ENCODE results near the gene SETDB1.

The SETDB1 gene

DNA sequence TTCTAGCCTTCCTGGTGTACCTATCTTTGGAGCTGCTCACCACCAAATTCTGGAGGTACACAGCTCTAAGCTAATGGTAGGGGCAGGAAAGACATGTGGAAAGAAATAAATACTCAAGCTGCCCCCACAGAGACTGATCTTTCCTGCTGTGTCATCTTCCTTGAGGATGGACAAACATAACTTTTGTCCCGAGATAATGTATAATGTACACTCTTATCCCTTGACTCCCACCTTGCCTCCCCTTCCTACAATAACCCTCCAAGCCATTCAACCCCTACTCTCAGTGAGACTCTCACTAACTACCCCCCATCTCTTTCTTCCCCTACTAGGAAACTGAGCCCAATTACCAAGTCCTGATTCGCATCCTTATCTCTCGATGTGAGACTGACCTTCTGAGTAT lies 68.1 kb downstream of the SETDB1 start:
- H3K9me2 ChIP-seq (replicated peaks; ENCODE audit: low read depth, low read length): no peaks in the 10 kb centered on the region
- no peaks in the 10 kb centered on the region for H3F3A ChIP-seq (ENCODE audit: low read depth)
- no peak overlapping the region for H2AFZ ChIP-seq (ENCODE audit: low read length)
- H3K79me2 ChIP-seq (ENCODE audit: insufficient read depth, low read length): no peaks in the 10 kb centered on the region
- no peak overlapping the region for H3K4me3 ChIP-seq (ENCODE audit: low read length, poor library complexity, severe bottlenecking)
- H3K36me3 ChIP-seq (ENCODE audit: insufficient read depth, low read length): no peaks in the 10 kb centered on the region
- no peak overlapping the region for H3K4me2 ChIP-seq (ENCODE audit: low read depth, low read length, poor library complexity, severe bottlenecking)
- no peak overlapping the region for H3K9ac ChIP-seq (ENCODE audit: low read depth, low read length, poor library complexity, severe bottlenecking)
- no peaks in the 10 kb centered on the region for H3K4me1 ChIP-seq (ENCODE audit: insufficient read depth, low read length, poor library complexity, severe bottlenecking)
- TF ChIP-seq EZH2phosphoT487 (IDR thresholded peaks at IDR 0.05; ENCODE audit: borderline replicate concordance): no peak
- TF ChIP-seq, protein P1, sequence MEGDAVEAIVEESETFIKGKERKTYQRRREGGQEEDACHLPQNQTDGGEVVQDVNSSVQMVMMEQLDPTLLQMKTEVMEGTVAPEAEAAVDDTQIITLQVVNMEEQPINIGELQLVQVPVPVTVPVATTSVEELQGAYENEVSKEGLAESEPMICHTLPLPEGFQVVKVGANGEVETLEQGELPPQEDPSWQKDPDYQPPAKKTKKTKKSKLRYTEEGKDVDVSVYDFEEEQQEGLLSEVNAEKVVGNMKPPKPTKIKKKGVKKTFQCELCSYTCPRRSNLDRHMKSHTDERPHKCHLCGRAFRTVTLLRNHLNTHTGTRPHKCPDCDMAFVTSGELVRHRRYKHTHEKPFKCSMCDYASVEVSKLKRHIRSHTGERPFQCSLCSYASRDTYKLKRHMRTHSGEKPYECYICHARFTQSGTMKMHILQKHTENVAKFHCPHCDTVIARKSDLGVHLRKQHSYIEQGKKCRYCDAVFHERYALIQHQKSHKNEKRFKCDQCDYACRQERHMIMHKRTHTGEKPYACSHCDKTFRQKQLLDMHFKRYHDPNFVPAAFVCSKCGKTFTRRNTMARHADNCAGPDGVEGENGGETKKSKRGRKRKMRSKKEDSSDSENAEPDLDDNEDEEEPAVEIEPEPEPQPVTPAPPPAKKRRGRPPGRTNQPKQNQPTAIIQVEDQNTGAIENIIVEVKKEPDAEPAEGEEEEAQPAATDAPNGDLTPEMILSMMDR (conservative IDR thresholded peaks at IDR 0.05; ENCODE audit: low read length): no peak
- H3K27me3 ChIP-seq (ENCODE audit: insufficient read depth, low read length, poor library complexity, severe bottlenecking): no peaks in the 10 kb centered on the region
- H3K9me3 ChIP-seq (ENCODE audit: insufficient read depth, low read depth, low read length): no peaks in the 10 kb centered on the region
- no peaks in the 10 kb centered on the region for H4K20me1 ChIP-seq (ENCODE audit: insufficient read depth, low read length, poor library complexity, severe bottlenecking)

DNA sequence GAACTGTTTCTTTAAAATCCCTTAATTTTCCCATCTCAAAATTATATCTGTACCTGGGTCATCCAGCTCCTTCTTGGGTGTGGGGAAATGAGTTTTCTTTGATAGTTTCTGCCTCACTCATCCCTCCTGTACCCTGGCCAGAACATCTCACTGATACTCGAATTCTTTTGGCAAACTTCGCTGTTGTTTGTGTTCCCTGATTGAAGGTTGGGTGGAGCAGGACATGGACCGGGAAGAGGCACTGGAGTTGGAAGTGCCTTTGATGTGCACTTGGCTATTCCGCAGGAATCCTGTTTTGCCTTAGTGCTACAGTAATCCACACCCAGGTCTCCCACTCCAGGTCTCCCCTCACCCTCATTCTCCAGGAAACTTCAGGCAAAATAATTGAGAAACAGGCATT lies 69.3 kb downstream of the SETDB1 start:
- H3K4me2 ChIP-seq (ENCODE audit: low read depth, low read length, poor library complexity, severe bottlenecking): peak overlapping the region; percentile 31

DNA sequence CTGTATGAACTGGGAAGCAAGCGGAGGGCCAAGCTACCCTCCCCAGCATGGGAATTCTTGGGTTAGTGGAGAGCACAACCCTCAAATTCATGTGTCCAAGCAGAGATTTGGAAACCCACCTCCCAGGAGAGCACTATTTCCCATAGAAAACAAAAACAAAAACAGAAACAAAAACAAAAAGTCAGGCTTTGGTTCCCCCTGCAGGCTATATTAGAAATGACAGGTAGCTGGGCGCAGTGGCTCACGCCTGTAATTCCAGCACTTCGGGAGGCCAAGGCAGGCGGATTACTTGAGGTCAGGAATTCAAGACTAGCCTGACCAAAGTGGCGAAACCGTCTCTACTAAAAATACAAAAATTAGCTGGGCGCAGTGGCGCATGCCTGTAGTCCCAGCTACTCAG lies 69.7 kb downstream of the SETDB1 start:
- Histone ChIP-seq H3K36me3 (ENCODE audit: insufficient read depth, low read length) (no peaks in the 10 kb centered on the region), H3K9me2 (replicated peaks; ENCODE audit: low read depth, low read length) (no peaks in the 10 kb centered on the region), H3K9me3 (ENCODE audit: insufficient read depth, low read depth, low read length) (no peaks in the 10 kb centered on the region), H3K9ac (ENCODE audit: low read depth, low read length, poor library complexity, severe bottlenecking) (no peak overlapping the region), H3K27me3 (ENCODE audit: insufficient read depth, low read length, poor library complexity, severe bottlenecking) (no peaks in the 10 kb centered on the region), H3K4me3 (ENCODE audit: low read length, poor library complexity, severe bottlenecking) (no peak overlapping the region), H3K79me2 (ENCODE audit: insufficient read depth, low read length) (no peaks in the 10 kb centered on the region), H3F3A (ENCODE audit: low read depth) (no peaks in the 10 kb centered on the region), H3K4me1 (ENCODE audit: insufficient read depth, low read length, poor library complexity, severe bottlenecking) (no peaks in the 10 kb centered on the region), H3K4me2 (ENCODE audit: low read depth, low read length, poor library complexity, severe bottlenecking) (peak overlapping the region; percentile 31), H4K20me1 (ENCODE audit: insufficient read depth, low read length, poor library complexity, severe bottlenecking) (no peaks in the 10 kb centered on the region), H2AFZ (ENCODE audit: low read length) (no peak overlapping the region)
- TF ChIP-seq EZH2phosphoT487 (IDR thresholded peaks at IDR 0.05; ENCODE audit: borderline replicate concordance): no peak
- TF ChIP-seq, protein P1 (conservative IDR thresholded peaks at IDR 0.05; ENCODE audit: low read length): peak; percentile 79

More for the DNA sequence above, 69.3 kb downstream of the SETDB1 start:
- Histone ChIP-seq H3K9ac (ENCODE audit: low read depth, low read length, poor library complexity, severe bottlenecking) (no peak overlapping the region), H2AFZ (ENCODE audit: low read length) (no peak overlapping the region), H3K9me3 (ENCODE audit: insufficient read depth, low read depth, low read length) (no peaks in the 10 kb centered on the region), H3K36me3 (ENCODE audit: insufficient read depth, low read length) (no peaks in the 10 kb centered on the region), H3K4me3 (ENCODE audit: low read length, poor library complexity, severe bottlenecking) (no peak overlapping the region), H3K79me2 (ENCODE audit: insufficient read depth, low read length) (no peaks in the 10 kb centered on the region), H3K9me2 (replicated peaks; ENCODE audit: low read depth, low read length) (no peaks in the 10 kb centered on the region), H3K4me1 (ENCODE audit: insufficient read depth, low read length, poor library complexity, severe bottlenecking) (no peaks in the 10 kb centered on the region), H3F3A (ENCODE audit: low read depth) (no peaks in the 10 kb centered on the region), H4K20me1 (ENCODE audit: insufficient read depth, low read length, poor library complexity, severe bottlenecking) (no peaks in the 10 kb centered on the region), H3K27me3 (ENCODE audit: insufficient read depth, low read length, poor library complexity, severe bottlenecking) (no peaks in the 10 kb centered on the region)
- no peak for TF ChIP-seq EZH2phosphoT487 (IDR thresholded peaks at IDR 0.05; ENCODE audit: borderline replicate concordance)
- TF ChIP-seq, protein P1 (conservative IDR thresholded peaks at IDR 0.05; ENCODE audit: low read length): no peak

Data from Loucy (cell line).